Activated CD8-positive, alpha-beta T cell treated with anti-CD3 and anti-CD28 coated beads for 36 hours (primary cell): ENCODE measurements around the gene LYSMD4. TPM values are rescaled to one million over a fixed set of nuclear protein-coding genes. Genes with fewer than 3 reads are reported as not detected.
"Not testable (repeated sequence)": the region's sequence is repeated elsewhere in the genome, so short reads cannot be mapped to it uniquely, and the experiment has no call there.

Experiments
- ATAC-seq: fragments of 200-7000 bp; cut with Tn5 transposase; one replicate; pipeline ENCODE4 v1.10.0; 2021; ENCODE audit warnings: mild to moderate bottlenecking, moderate library complexity
- CTCF ChIA-PET: fragments of 350-600 bp; sonication (Branson Sonifier 250); formaldehyde crosslinking; loops from one replicate; lab custom pipeline; 2021; ENCODE audit warnings: antibody characterized with exemption; lab: Charles Lee
- POLR2A ChIA-PET: fragments of 350-600 bp; sonication (Branson Sonifier 250); formaldehyde crosslinking; loops from one replicate; lab custom pipeline; 2021; ENCODE audit warnings: antibody characterized with exemption; lab: Charles Lee
- DNase-seq: peaks from one replicate; pipeline ENCODE4 v3.0.0-alpha.2; 2020
- H3K27ac Mint-ChIP-seq: one replicate; pipeline ENCODE4 v1.8.0; 2021; ENCODE audit warnings: mild to moderate bottlenecking, mixed read lengths
- H3K27me3 Mint-ChIP-seq: one replicate; pipeline ENCODE4 v1.8.0; 2021; ENCODE audit warnings: mixed read lengths
- H3K36me3 Mint-ChIP-seq: one replicate; pipeline ENCODE4 v1.8.0; 2021; ENCODE audit warnings: low read depth, mixed read lengths
- H3K4me1 Mint-ChIP-seq: one replicate; pipeline ENCODE4 v1.8.0; 2021; ENCODE audit warnings: low read depth, mixed read lengths
- H3K4me3 Mint-ChIP-seq: one replicate; pipeline ENCODE4 v1.8.0; 2021; ENCODE audit warnings: mild to moderate bottlenecking, moderate library complexity, mixed read lengths
- H3K9me3 Mint-ChIP-seq: one replicate; pipeline ENCODE4 v1.8.0; 2021; ENCODE audit warnings: mixed read lengths
- CTCF ChIP-seq: fragments of 200-600 bp; IDR thresholded peaks from one replicate; pipeline ENCODE4 v1.8.0; 2022; ENCODE audit warnings: antibody characterized with exemption, mild to moderate bottlenecking
- intact Hi-C: fragments of 100-400 bp; cut with micrococcal nuclease; formaldehyde crosslinking; loops from one replicate; pipeline ENCODE4 v1.10.0; 2022
- total RNA-seq, 2 experiments: library from RNA; stranded (reverse); gene quantifications; one replicate each; pipeline ENCODE4 v1.2.3, GENCODE V29; 2021

The LYSMD4 gene
- 1 to 10 TPM; 4.5 to 6.6 TPM for total RNA-seq

GRCh38 chr15:99733268-99734039 lies at the start of gene LYSMD4:
Gene LYSMD4 (minus strand): TSS chr15:99733437. CDS start chr15:99731999, 1,438 bp downstream.
- Mint-ChIP-seq H3K27me3 (no peaks in the 10 kb centered on the region), H3K4me1 (peaks cover 17% of the 10 kb centered on the region), H3K36me3 (no peaks in the 10 kb centered on the region), H3K9me3 (no peaks in the 10 kb centered on the region), H3K4me3 (peak within 1 kb of the TSS; percentile 79), H3K27ac (peak within 1 kb of the TSS; percentile 94)
- peak; percentile 99 for DNase-seq
- intact Hi-C loops: no loop called here
- ChIA-PET POLR2A (interaction anchor here (0.7 to 2.4 kb wide), 8 partner anchors 10 to 482 kb away, joined by 3 to 7 read pairs (median 4); partner anchors contain the start of gene LRRC28), CTCF (interaction anchor here (1.0 to 2.8 kb wide), 8 partner anchors 16 to 616 kb away, joined by 3 to 18 read pairs (median 5); no protein-coding TSS in a partner anchor)
- no peak for TF ChIP-seq CTCF
- ATAC-seq: peak; percentile 99

GRCh38 chr15:99782029-99782428 lies 48.8 kb upstream of the LYSMD4 start:
- CTCF ChIA-PET: interaction anchor here (1.2 kb wide), 1 partner anchor 26 kb away, joined by 3 read pairs; no protein-coding TSS in a partner anchor
- DNase-seq, ATAC-seq, H3K4me1 Mint-ChIP-seq, H3K36me3 Mint-ChIP-seq, POLR2A ChIA-PET, intact Hi-C loops, H3K4me3 Mint-ChIP-seq, H3K27ac Mint-ChIP-seq, H3K9me3 Mint-ChIP-seq, H3K27me3 Mint-ChIP-seq: not testable (repeated sequence)

GRCh38 chr15:99777144-99777543 lies 43.9 kb upstream of the LYSMD4 start:
- no peaks in the 10 kb centered on the region for H3K4me1 Mint-ChIP-seq
- intact Hi-C loops: no loop called here
- no peak overlapping the region for H3K27ac Mint-ChIP-seq
- DNase-seq (no peak), ATAC-seq (no peak)
- H3K36me3 Mint-ChIP-seq: no peaks in the 10 kb centered on the region
- no peaks in the 10 kb centered on the region for H3K27me3 Mint-ChIP-seq
- H3K4me3 Mint-ChIP-seq: no peak overlapping the region
- TF ChIP-seq CTCF: no peak
- CTCF ChIA-PET: no interaction called here
- POLR2A ChIA-PET: no interaction called here
- H3K9me3 Mint-ChIP-seq: peaks cover 4% of the 10 kb centered on the region

DNA sequence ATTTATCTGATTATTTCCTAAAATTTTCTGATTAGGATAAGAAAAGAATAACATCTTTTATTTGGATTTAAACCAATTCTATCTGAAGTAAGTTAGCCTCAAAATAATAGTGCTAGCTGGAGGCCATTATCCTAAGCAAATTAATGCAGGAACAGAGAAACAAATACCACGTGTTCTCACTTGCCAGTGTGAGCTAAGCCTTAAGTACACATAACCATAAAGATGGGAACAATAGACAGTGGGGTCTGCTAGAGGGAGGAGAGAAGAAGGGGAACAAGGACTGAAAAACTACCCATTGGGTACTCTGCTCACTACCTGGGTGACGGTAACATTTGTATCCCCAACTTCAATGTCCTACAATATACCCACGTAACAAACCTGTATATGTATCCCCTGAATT lies 31.3 kb upstream of the LYSMD4 start:
- Mint-ChIP-seq H3K27ac (no peak overlapping the region), H3K27me3 (peaks cover 3% of the 10 kb centered on the region), H3K4me1 (no peaks in the 10 kb centered on the region), H3K4me3 (no peak overlapping the region), H3K36me3 (no peaks in the 10 kb centered on the region), H3K9me3 (no peaks in the 10 kb centered on the region)
- DNase-seq (no peak), ATAC-seq (no peak)
- ChIA-PET CTCF (interaction anchor here (1.4 kb wide), 2 partner anchors 9 to 14 kb away, joined by 3 read pairs; no protein-coding TSS in a partner anchor), POLR2A (no interaction called here)
- TF ChIP-seq CTCF: no peak
- intact Hi-C loops: no loop called here

DNA sequence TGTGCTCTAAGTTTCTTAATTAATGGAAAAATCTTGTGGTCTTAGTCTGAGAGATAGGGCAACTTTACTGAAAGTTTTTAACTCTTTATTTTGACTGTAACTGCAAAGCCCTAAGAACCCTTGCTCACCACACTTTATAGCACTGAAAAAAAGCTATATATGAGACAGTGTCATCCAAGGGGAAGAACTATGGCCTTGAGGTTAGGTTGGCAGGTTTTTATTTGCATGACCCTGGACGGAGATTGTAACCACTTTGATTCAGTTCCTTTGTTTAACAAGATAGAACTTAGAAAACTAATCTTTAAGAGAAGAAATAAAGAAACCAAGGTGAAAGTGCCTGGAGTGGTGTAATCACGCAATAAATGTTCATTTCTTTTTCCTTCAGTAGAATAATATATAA lies 30.6 kb upstream of the LYSMD4 start:
- H3K4me3 Mint-ChIP-seq: no peak overlapping the region
- CTCF ChIA-PET: interaction anchor here (1.4 kb wide), 2 partner anchors 9 to 15 kb away, joined by 3 read pairs; no protein-coding TSS in a partner anchor
- no peak overlapping the region for H3K27ac Mint-ChIP-seq
- no peaks in the 10 kb centered on the region for H3K36me3 Mint-ChIP-seq
- H3K4me1 Mint-ChIP-seq: no peaks in the 10 kb centered on the region
- ATAC-seq (no peak), DNase-seq (no peak)
- no peaks in the 10 kb centered on the region for H3K9me3 Mint-ChIP-seq
- intact Hi-C loops: no loop called here
- no peak for TF ChIP-seq CTCF
- POLR2A ChIA-PET: no interaction called here
- peaks cover 3% of the 10 kb centered on the region for H3K27me3 Mint-ChIP-seq
